ENCODE data around the gene PTPRR. TPM values are rescaled to one million over a fixed set of nuclear protein-coding genes. Genes with fewer than 3 reads are reported as not detected.
"Not testable (repeated sequence)": the region's sequence is repeated elsewhere in the genome, so short reads cannot be mapped to it uniquely, and the experiment has no call there.

Gene PTPRR
- total RNA-seq, 1 donor from 2014 or later, result 1.4 TPM

DNA sequence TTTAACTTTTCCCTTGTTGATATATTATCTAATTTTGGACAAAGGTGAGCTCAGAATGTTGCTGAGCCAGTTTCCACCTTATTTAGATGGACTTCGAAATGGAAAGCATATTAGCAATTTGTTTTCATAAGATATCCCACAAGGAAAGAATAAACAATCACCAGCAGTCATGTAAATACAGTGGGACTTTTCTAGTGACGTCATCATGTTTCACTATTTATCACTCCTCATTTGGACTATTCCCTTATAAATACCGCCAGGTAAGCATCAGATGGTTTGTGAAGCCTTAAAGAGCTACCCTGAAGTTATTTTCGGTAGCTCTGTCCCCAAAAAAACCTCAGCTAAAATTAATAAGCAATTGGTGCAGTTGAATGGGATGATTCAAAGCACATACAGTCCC is 110.7 kb downstream of the PTPRR start:
- DNase-seq (ENCODE audit: low read depth) (no peak), FAIRE-seq (no peak)
- no peak for TF ChIP-seq EZH2 (IDR thresholded peaks at IDR 0.05; ENCODE audit: insufficient read depth, low read length)
- TF ChIP-seq, protein P1, sequence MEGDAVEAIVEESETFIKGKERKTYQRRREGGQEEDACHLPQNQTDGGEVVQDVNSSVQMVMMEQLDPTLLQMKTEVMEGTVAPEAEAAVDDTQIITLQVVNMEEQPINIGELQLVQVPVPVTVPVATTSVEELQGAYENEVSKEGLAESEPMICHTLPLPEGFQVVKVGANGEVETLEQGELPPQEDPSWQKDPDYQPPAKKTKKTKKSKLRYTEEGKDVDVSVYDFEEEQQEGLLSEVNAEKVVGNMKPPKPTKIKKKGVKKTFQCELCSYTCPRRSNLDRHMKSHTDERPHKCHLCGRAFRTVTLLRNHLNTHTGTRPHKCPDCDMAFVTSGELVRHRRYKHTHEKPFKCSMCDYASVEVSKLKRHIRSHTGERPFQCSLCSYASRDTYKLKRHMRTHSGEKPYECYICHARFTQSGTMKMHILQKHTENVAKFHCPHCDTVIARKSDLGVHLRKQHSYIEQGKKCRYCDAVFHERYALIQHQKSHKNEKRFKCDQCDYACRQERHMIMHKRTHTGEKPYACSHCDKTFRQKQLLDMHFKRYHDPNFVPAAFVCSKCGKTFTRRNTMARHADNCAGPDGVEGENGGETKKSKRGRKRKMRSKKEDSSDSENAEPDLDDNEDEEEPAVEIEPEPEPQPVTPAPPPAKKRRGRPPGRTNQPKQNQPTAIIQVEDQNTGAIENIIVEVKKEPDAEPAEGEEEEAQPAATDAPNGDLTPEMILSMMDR (IDR thresholded peaks at IDR 0.05; ENCODE audit: insufficient read depth, low read depth, low read length), result no peak
- no peaks in the 10 kb centered on the region for H3K27me3 Mint-ChIP-seq (ENCODE audit: low read depth, unreplicated experiment)
- no peaks in the 10 kb centered on the region for H3K36me3 Mint-ChIP-seq (ENCODE audit: low read depth, unreplicated experiment)
- no peaks in the 10 kb centered on the region for H3K4me1 Mint-ChIP-seq (ENCODE audit: low read depth, unreplicated experiment)
- Histone ChIP-seq H3K4me3 (ENCODE audit: insufficient read depth, low read depth, low read length) (no peak overlapping the region), H2AFZ (ENCODE audit: low read depth, low read length) (no peak overlapping the region), H3K36me3 (ENCODE audit: insufficient read depth, low read length) (no peaks in the 10 kb centered on the region), H3K4me2 (ENCODE audit: low read length) (no peak overlapping the region), H4K20me1 (ENCODE audit: insufficient read depth, low read length) (no peaks in the 10 kb centered on the region), H3K27ac (ENCODE audit: low read depth, low read length) (no peak overlapping the region), H3K27me3 (ENCODE audit: insufficient read depth, low read length) (no peaks in the 10 kb centered on the region), H3K9ac (ENCODE audit: low read length) (no peak overlapping the region), H3K79me2 (ENCODE audit: insufficient read depth, low read length) (no peaks in the 10 kb centered on the region), H3K9me3 (ENCODE audit: insufficient read depth, low read depth, low read length) (no peaks in the 10 kb centered on the region), H3K4me1 (ENCODE audit: insufficient read depth, low read length) (no peaks in the 10 kb centered on the region)
- peaks cover 11% of the 10 kb centered on the region for H3K9me3 Mint-ChIP-seq (ENCODE audit: unreplicated experiment)
- H3K4me3 Mint-ChIP-seq (ENCODE audit: unreplicated experiment), result no peak overlapping the region
- H3K27ac Mint-ChIP-seq (ENCODE audit: unreplicated experiment), result no peak overlapping the region

DNA sequence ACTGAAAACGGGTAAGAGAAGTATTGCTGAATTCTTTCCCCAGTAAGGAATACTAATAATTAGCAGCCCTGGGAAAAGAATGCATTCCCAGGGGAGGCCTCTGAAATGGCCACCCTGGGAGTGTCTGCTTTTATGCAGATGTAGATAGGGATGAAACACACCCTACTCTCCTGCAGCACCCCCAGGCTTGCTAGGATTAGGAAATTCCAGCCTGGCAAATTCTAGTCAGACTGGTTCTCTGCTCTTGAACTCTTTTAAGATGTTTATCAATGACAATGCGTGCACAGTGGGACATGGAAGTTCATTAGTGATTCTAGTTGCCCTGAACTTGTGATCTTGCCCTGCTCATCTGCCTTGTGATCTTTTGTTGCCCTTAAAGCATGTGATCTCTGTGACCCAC is 112.5 kb downstream of the PTPRR start:
- not testable (repeated sequence) for H3K79me2 ChIP-seq (ENCODE audit: insufficient read depth, low read length); H3K4me3 Mint-ChIP-seq (ENCODE audit: unreplicated experiment); H3K27ac Mint-ChIP-seq (ENCODE audit: unreplicated experiment); H3K4me1 Mint-ChIP-seq (ENCODE audit: low read depth, unreplicated experiment); DNase-seq (ENCODE audit: low read depth); H3K36me3 Mint-ChIP-seq (ENCODE audit: low read depth, unreplicated experiment); H3K9ac ChIP-seq (ENCODE audit: low read length); H3K4me1 ChIP-seq (ENCODE audit: insufficient read depth, low read length); H2AFZ ChIP-seq (ENCODE audit: low read depth, low read length); FAIRE-seq; H3K27me3 Mint-ChIP-seq (ENCODE audit: low read depth, unreplicated experiment); H3K9me3 ChIP-seq (ENCODE audit: insufficient read depth, low read depth, low read length); H3K27me3 ChIP-seq (ENCODE audit: insufficient read depth, low read length); H3K4me2 ChIP-seq (ENCODE audit: low read length); H3K36me3 ChIP-seq (ENCODE audit: insufficient read depth, low read length); H3K4me3 ChIP-seq (ENCODE audit: insufficient read depth, low read depth, low read length); H4K20me1 ChIP-seq (ENCODE audit: insufficient read depth, low read length); H3K27ac ChIP-seq (ENCODE audit: low read depth, low read length); H3K9me3 Mint-ChIP-seq (ENCODE audit: unreplicated experiment)

DNA sequence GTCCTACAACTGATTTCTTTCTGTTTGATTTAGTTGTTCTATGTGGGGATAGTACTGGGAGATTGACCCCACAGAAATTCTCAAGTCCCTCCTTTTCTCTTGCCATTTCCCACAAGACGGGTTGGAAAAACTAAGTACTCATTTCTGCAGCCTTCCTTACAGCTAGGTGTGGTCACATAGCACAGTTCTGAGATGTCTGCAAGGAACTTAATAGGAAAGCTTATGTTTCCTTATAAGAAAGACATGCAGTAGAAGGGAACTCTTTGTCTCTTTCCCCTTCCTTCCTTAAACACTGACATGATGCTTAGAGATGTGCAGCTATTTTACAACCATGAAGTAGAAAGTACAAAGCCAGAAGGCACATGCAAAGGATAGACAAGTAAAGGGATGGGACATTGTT is 113.7 kb downstream of the PTPRR start:
- no peaks in the 10 kb centered on the region for H3K4me1 ChIP-seq (ENCODE audit: insufficient read depth, low read length)
- FAIRE-seq, result peak; percentile 13
- no peak overlapping the region for H3K27ac ChIP-seq (ENCODE audit: low read depth, low read length)
- H3K4me2 ChIP-seq (ENCODE audit: low read length), result no peak overlapping the region
- no peak overlapping the region for H3K4me3 ChIP-seq (ENCODE audit: insufficient read depth, low read depth, low read length)
- Mint-ChIP-seq H3K27ac (ENCODE audit: unreplicated experiment) (no peak overlapping the region), H3K4me1 (ENCODE audit: low read depth, unreplicated experiment) (no peaks in the 10 kb centered on the region), H3K9me3 (ENCODE audit: unreplicated experiment) (peaks cover 9% of the 10 kb centered on the region), H3K27me3 (ENCODE audit: low read depth, unreplicated experiment) (no peaks in the 10 kb centered on the region), H3K4me3 (ENCODE audit: unreplicated experiment) (no peak overlapping the region), H3K36me3 (ENCODE audit: low read depth, unreplicated experiment) (no peaks in the 10 kb centered on the region)
- no peaks in the 10 kb centered on the region for H3K27me3 ChIP-seq (ENCODE audit: insufficient read depth, low read length)
- H4K20me1 ChIP-seq (ENCODE audit: insufficient read depth, low read length), result no peaks in the 10 kb centered on the region
- no peaks in the 10 kb centered on the region for H3K79me2 ChIP-seq (ENCODE audit: insufficient read depth, low read length)
- no peak overlapping the region for H3K9ac ChIP-seq (ENCODE audit: low read length)
- DNase-seq (ENCODE audit: low read depth), result no peak
- no peak for TF ChIP-seq EZH2 (IDR thresholded peaks at IDR 0.05; ENCODE audit: insufficient read depth, low read length)
- TF ChIP-seq, protein P1 (IDR thresholded peaks at IDR 0.05; ENCODE audit: insufficient read depth, low read depth, low read length), result no peak
- H3K36me3 ChIP-seq (ENCODE audit: insufficient read depth, low read length), result no peaks in the 10 kb centered on the region
- H2AFZ ChIP-seq (ENCODE audit: low read depth, low read length), result no peak overlapping the region
- no peaks in the 10 kb centered on the region for H3K9me3 ChIP-seq (ENCODE audit: insufficient read depth, low read depth, low read length)
